Right lobe of liver (tissue), 6 donors: ENCODE data around the gene TNIP1. TPM values are rescaled to one million over a fixed set of nuclear protein-coding genes. Genes with fewer than 3 reads are reported as not detected.

Experiments
- ATAC-seq, 4 donors: fragments of 200-7000 bp; cut with Tn5 transposase; one replicate each; pipeline ENCODE4 v1.9.1; 2020; ENCODE audit warnings: mild to moderate bottlenecking in 4 of 4, moderate library complexity in 4 of 4
- DNase-seq, 3 donors: peaks; one replicate each; pipeline ENCODE4 v3.0.0-alpha.2; 2020
- H3K27ac ChIP-seq, 3 donors: fragments of 200-600 bp; one replicate each; pipeline ENCODE4 v1.8.0; 2022
- H3K27me3 ChIP-seq, 2 donors: fragments of 200-600 bp; one replicate each; pipeline ENCODE4 v1.8.0; 2022
- H3K36me3 ChIP-seq, 4 donors: fragments of 200-600 bp; sonication (generic) in 1 of 4; one replicate each; pipeline versions ENCODE4 v1.5.1 to v1.8.0; 2017 to 2022; ENCODE audit warnings: control low read depth in 1 of 4
- H3K4me1 ChIP-seq, 4 donors: fragments of 200-600 bp; sonication (generic) in 1 of 4; one replicate each; pipeline versions ENCODE4 v1.5.1 to v1.8.0; 2017 to 2022; ENCODE audit warnings: control low read depth in 1 of 4
- H3K4me3 ChIP-seq, 3 donors: fragments of 200-600 bp; one replicate each; pipeline ENCODE4 v1.8.0; 2022
- H3K9me3 ChIP-seq, 4 donors: fragments of 200-600 bp; sonication (generic) in 1 of 4; one replicate each; pipeline versions ENCODE4 v1.5.1 to v1.8.0; 2017 to 2022; ENCODE audit warnings: control low read depth in 1 of 4
- POLR2A ChIP-seq: fragments of 450-650 bp; IDR thresholded peaks from one replicate; pipeline ENCODE4 v1.6.1; 2017; ENCODE audit warnings: antibody characterized with exemption, mild to moderate bottlenecking
- WGBS: methylation state at CpG from one replicate; pipeline ENCODE4 v1.1.6; 2018; ENCODE audit warnings: low coverage, low lambda C conversion rate; ENCODE audit not compliant: insufficient coverage; ENCODE audit errors: missing lambda C conversion rate; 5-methylcytosine and 5-hydroxymethylcytosine counted together
- intact Hi-C, 2 donors: fragments of 100-400 bp; cut with DNase I; formaldehyde crosslinking; loops; one replicate each; pipeline versions ENCODE4 v1.11.2 to v1.14.1; 2022
- total RNA-seq, 6 experiments: library from RNA; depleted of rRNA in 2 of 6; stranded (reverse); fragments of >200 nt in 2 of 6; fragmentation: NEBNext Ultra II Directional in 3 of 6; extraction: Animal tissue kit (Norgen Biotek cat#: 25700) in 3 of 6; gene quantifications; one replicate each; pipeline versions ENCODE4 v1.1.0 to v1.2.4, GENCODE V29; 2016 to 2023
- TF ChIP-seq, protein P1 (sequence below), 4 donors: fragments of 200-600 bp in 3 of 4; fragments of 450-650 bp in 1 of 4; IDR thresholded peaks; one replicate each; pipeline versions ENCODE4 v1.5.1 to v1.8.0; 2016 to 2022; ENCODE audit warnings: antibody characterized with exemption in 4 of 4, mild to moderate bottlenecking in 2 of 4
- donor health status: DM: no; HTN: yes; CAD: no.
- donor health status: DM: no; HTN: no; CAD: no.
- donor health status: DM: no; HTN: no; CAD: no.
- donor health status: DM: no; HTN: yes; CAD: no.
- donor health status: DM: no; HTN: yes; CAD: no.

The TNIP1 gene
- total RNA-seq, 6 experiments from 2014 or later: 70.1 to 155 (median 79.1) TPM

DNA sequence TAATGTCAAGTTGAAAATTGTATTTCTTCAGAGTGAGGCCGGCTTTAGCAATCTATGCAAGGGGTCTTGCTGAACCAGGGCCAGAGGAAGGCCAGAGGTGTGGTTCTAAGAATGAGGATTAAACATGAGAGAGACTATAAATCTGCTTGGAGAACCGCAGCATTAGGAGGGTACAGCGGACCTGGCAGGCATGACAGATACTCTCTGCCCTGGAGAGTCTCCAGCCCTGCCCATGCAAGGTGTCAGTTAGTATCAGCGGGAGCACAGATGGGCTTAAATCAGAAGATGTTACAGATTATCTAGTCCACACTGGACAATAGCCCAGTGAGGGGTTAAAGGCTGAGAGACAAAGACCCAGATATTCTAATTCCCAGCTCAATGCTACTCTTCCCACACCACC is 71.9 kb downstream of the TNIP1 start:
- Histone ChIP-seq H3K27me3 (no peaks in the 10 kb centered on the region), H3K36me3 (no peaks in the 10 kb centered on the region), H3K27ac (no peak overlapping the region), H3K4me3 (no peak overlapping the region), H3K9me3 (no peaks in the 10 kb centered on the region), H3K4me1 (peaks cover 0 to 31% (median 12%) of the 10 kb centered on the region in 4 donors)
- 80% methylated on average over 2 of the region's 4 CpGs for WGBS
- DNase-seq (no peak), ATAC-seq (no peak)
- TF ChIP-seq, protein P1, sequence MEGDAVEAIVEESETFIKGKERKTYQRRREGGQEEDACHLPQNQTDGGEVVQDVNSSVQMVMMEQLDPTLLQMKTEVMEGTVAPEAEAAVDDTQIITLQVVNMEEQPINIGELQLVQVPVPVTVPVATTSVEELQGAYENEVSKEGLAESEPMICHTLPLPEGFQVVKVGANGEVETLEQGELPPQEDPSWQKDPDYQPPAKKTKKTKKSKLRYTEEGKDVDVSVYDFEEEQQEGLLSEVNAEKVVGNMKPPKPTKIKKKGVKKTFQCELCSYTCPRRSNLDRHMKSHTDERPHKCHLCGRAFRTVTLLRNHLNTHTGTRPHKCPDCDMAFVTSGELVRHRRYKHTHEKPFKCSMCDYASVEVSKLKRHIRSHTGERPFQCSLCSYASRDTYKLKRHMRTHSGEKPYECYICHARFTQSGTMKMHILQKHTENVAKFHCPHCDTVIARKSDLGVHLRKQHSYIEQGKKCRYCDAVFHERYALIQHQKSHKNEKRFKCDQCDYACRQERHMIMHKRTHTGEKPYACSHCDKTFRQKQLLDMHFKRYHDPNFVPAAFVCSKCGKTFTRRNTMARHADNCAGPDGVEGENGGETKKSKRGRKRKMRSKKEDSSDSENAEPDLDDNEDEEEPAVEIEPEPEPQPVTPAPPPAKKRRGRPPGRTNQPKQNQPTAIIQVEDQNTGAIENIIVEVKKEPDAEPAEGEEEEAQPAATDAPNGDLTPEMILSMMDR (IDR thresholded peaks at IDR 0.05): no peak
- no peak for TF ChIP-seq POLR2A
- intact Hi-C loops: loop anchor here in 1 of 2 donors (5.0 kb wide), 1 partner anchor 33 kb away; no protein-coding TSS in a partner anchor

GRCh38 chr5:151008210-151008491 is 72.7 kb downstream of the TNIP1 start:
- H3K9me3 ChIP-seq: no peaks in the 10 kb centered on the region
- H3K4me3 ChIP-seq: no peak overlapping the region
- intact Hi-C loops: loop anchor here in 1 of 2 donors (5.0 kb wide), 1 partner anchor 34 kb away; no protein-coding TSS in a partner anchor
- no peak overlapping the region for H3K27ac ChIP-seq
- H3K27me3 ChIP-seq: no peaks in the 10 kb centered on the region
- no peaks in the 10 kb centered on the region for H3K36me3 ChIP-seq
- DNase-seq (no peak), ATAC-seq (no peak)
- TF ChIP-seq, protein P1 (IDR thresholded peaks at IDR 0.05): no peak
- no peak for TF ChIP-seq POLR2A
- H3K4me1 ChIP-seq: peaks cover 0 to 36% (median 15%) of the 10 kb centered on the region in 4 donors
- 63% methylated on average over 2 of the region's 2 CpGs for WGBS

DNA sequence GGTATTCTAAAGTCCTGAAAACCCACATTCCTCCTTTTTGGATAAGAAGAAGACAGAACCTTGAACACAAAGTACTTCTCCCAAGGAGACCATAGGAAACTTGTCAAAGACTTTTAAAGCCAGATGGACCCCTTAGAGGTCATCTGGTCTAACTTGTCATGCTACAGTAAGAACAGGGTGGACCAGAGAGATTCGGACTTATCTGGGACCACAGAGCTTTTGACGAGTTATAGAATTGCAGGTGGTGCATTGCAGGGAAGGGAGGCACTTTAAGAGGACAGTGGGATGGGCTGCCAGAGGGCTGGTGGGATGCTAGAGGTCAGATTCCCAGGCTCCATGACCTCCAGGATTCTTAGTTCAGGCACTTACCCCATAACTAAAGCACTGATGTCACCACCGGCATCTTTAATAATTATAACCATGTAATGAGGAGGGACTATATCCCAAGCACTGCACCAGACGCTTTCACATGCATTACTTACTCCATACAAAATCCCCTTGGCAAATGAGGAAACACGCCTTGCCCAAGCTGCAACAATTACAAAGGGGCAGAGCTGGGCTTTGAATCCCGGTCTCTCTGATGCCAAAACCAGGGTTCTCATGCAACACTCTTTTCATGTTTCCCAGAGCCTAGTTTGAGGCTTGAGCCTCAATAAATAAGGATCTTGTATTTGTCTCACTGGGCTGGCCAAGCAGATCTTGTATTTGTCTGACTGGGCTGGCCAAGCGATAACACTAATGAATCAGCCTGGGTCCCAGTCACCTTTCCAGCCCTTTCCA is 73.2 kb downstream of the TNIP1 start:
- Histone ChIP-seq H3K27ac (no peak overlapping the region), H3K9me3 (no peaks in the 10 kb centered on the region), H3K36me3 (no peaks in the 10 kb centered on the region), H3K27me3 (no peaks in the 10 kb centered on the region), H3K4me1 (peaks cover 0 to 41% (median 18%) of the 10 kb centered on the region in 4 donors), H3K4me3 (no peak overlapping the region)
- intact Hi-C loops: loop anchor here in 1 of 2 donors (5.0 kb wide), 1 partner anchor 35 kb away; no protein-coding TSS in a partner anchor
- TF ChIP-seq, protein P1 (IDR thresholded peaks at IDR 0.05): no peak
- TF ChIP-seq POLR2A: no peak
- ATAC-seq: no peak
- DNase-seq: no peak
- WGBS: 90% methylated on average over 2 of the region's 7 CpGs

GRCh38 chr5:151006704-151007334 is 74.0 kb downstream of the TNIP1 start:
- peaks cover 0 to 45% (median 21%) of the 10 kb centered on the region in 4 donors for H3K4me1 ChIP-seq
- no peaks in the 10 kb centered on the region for H3K27me3 ChIP-seq
- H3K4me3 ChIP-seq: no peak overlapping the region
- no peaks in the 10 kb centered on the region for H3K9me3 ChIP-seq
- 55% methylated on average over 5 of the region's 5 CpGs for WGBS
- peak overlapping the region in 2 of 3 donors; percentile 62 to 66 for H3K27ac ChIP-seq
- H3K36me3 ChIP-seq: no peaks in the 10 kb centered on the region
- DNase-seq (no peak), ATAC-seq (peak in 2 of 4 donors; percentile 5 to 10)
- no peak for TF ChIP-seq POLR2A
- TF ChIP-seq, protein P1 (IDR thresholded peaks at IDR 0.05): no peak
- intact Hi-C loops: loop anchor here in 1 of 2 donors (5.0 kb wide), 1 partner anchor 35 kb away; no protein-coding TSS in a partner anchor
